ENCODE results near the gene CHRM4. TPM values are rescaled to one million over a fixed set of nuclear protein-coding genes. Genes with fewer than 3 reads are reported as not detected.
A peak's percentile ranks its signal among the peaks of the same experiment; 100 is the strongest.

The CHRM4 gene
- total RNA-seq, 3 donors from 2014 or later: 0.32 to 6.0 (median 3.1) TPM

DNA sequence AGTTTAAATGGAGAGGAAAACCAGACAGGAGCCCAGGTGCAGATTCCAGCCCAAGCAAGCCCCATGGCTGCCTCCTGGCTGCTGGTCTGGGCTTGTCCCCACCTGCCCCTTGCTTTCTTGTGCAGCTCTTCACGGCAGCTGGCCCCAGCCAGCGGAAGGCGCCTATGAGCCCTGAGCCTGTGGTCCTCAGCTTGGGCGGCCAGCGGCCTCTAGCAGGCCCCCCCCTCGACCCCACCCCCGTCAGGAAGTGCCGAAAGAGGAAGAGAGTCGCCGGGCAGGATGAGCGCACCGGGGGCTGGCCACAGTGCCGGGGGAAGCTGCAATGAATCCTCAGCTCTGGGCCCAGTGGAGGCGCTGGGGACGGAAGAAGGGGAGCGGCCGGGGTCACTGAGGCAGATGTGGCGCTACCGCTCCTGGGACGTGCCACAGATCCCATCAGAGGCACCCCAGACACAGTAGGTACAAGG is 46.4 kb downstream of the CHRM4 start:
- peaks cover 14% of the 10 kb centered on the region for H3K4me1 ChIP-seq (ENCODE audit: low read depth)
- DNase-seq (peak; percentile 32 to 77 (median 61)), ATAC-seq (no peak)
- H3K36me3 ChIP-seq (ENCODE audit: low read depth): no peaks in the 10 kb centered on the region
- intact Hi-C loops (cut with DNase I, micrococcal nuclease): no loop called here
- no peaks in the 10 kb centered on the region for H3K9me3 ChIP-seq
- H3K4me3 ChIP-seq: no peak overlapping the region
- TF ChIP-seq, protein P1, sequence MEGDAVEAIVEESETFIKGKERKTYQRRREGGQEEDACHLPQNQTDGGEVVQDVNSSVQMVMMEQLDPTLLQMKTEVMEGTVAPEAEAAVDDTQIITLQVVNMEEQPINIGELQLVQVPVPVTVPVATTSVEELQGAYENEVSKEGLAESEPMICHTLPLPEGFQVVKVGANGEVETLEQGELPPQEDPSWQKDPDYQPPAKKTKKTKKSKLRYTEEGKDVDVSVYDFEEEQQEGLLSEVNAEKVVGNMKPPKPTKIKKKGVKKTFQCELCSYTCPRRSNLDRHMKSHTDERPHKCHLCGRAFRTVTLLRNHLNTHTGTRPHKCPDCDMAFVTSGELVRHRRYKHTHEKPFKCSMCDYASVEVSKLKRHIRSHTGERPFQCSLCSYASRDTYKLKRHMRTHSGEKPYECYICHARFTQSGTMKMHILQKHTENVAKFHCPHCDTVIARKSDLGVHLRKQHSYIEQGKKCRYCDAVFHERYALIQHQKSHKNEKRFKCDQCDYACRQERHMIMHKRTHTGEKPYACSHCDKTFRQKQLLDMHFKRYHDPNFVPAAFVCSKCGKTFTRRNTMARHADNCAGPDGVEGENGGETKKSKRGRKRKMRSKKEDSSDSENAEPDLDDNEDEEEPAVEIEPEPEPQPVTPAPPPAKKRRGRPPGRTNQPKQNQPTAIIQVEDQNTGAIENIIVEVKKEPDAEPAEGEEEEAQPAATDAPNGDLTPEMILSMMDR (IDR thresholded peaks at IDR 0.05): no peak

DNA sequence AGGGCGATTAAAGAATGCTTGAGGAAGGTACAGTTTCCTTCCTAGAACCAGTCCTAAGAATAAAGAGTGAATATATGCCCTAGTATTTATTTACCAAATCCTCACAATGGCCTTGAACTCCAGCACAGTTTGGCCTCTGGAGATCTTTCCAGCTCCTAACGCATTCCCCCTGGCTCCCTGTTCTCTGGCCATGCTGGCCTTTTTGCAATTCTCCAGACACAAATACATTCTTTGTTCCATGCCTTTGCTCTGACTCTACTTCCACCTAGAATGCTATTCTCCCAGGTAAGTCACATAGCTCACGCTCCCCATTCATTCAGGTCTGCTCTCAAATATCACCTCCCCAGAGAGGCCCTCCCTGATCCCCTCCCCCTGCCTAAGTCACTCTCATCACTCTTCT is 48.1 kb downstream of the CHRM4 start:
- Histone ChIP-seq H3K4me1 (ENCODE audit: low read depth) (peaks cover 4% of the 10 kb centered on the region), H3K9me3 (no peaks in the 10 kb centered on the region), H3K36me3 (ENCODE audit: low read depth) (no peaks in the 10 kb centered on the region), H3K4me3 (no peak overlapping the region)
- no peak for DNase-seq
- no peak for ATAC-seq
- intact Hi-C loops (cut with DNase I, micrococcal nuclease): no loop called here
- TF ChIP-seq, protein P1 (IDR thresholded peaks at IDR 0.05): no peak

DNA sequence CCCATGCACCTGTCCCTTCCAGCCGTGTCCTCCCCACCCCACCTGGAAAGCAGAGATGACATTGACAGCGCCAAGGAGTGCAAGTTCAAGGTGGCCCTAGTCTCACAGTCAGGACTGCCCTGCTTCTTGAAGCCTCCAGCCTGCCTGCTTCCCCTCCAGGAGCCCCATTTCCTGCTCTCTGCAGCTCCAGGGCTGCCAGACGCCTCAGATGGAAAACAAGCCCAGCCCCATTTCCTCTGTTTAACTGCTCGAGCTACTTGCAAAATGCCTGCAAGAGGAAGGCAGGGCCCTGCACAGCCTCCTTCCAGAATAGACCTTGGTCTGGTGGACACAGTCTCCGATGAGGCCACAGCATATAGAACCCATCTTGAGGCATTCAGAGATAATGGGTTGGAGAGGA is 49.3 kb downstream of the CHRM4 start:
- no peaks in the 10 kb centered on the region for H3K4me1 ChIP-seq (ENCODE audit: low read depth)
- DNase-seq (no peak), ATAC-seq (no peak)
- TF ChIP-seq, protein P1 (IDR thresholded peaks at IDR 0.05): no peak
- H3K9me3 ChIP-seq: no peaks in the 10 kb centered on the region
- H3K36me3 ChIP-seq (ENCODE audit: low read depth): no peaks in the 10 kb centered on the region
- H3K4me3 ChIP-seq: no peak overlapping the region
- intact Hi-C loops (cut with DNase I, micrococcal nuclease): no loop called here

DNA sequence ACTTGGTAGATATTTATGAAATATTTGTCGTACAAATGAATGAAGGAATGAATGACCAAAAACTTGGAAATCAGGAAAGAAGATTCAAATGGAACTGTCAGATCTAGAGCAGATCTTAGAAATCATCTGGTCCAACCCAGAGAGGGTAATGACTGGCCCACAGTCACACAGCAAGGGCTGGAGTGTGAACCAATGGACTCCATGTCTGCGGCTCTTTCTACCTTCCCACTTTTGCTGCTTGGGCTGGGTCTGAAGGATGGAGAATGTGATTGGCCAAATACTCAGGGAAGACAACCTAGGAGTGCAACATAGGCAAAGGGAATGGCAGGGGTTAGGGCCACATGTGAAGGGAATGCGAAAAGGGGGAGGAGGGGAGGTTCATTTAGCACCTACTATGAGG is 50.1 kb downstream of the CHRM4 start:
- no peaks in the 10 kb centered on the region for H3K36me3 ChIP-seq (ENCODE audit: low read depth)
- ATAC-seq (no peak), DNase-seq (no peak)
- TF ChIP-seq, protein P1 (IDR thresholded peaks at IDR 0.05): no peak
- H3K9me3 ChIP-seq: no peaks in the 10 kb centered on the region
- no peak overlapping the region for H3K4me3 ChIP-seq
- no peaks in the 10 kb centered on the region for H3K4me1 ChIP-seq (ENCODE audit: low read depth)
- intact Hi-C loops (cut with DNase I, micrococcal nuclease): no loop called here

DNA sequence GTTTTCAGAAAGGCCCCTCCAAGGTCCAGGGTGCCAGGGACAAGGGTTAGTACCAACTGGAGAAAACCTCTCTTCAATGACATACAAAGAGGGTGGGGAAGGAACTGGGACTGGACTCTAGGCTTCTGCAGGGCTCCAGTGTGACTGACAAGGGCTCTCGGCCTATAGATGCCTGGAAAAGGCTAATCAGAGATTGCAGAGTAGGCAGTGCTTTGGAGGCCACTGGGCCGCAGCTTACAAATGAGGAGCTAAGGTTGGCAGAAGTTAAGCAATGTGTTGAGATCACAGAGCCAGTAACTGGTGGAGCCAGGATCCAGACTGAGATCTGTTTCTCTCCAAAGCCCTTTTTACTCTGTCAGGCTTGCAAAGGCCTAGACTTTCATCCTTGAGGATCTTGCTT is 51.8 kb downstream of the CHRM4 start:
- Histone ChIP-seq H3K9me3 (no peaks in the 10 kb centered on the region), H3K4me3 (no peak overlapping the region), H3K36me3 (ENCODE audit: low read depth) (no peaks in the 10 kb centered on the region), H3K4me1 (ENCODE audit: low read depth) (no peaks in the 10 kb centered on the region)
- intact Hi-C loops (cut with DNase I, micrococcal nuclease): no loop called here
- TF ChIP-seq, protein P1 (IDR thresholded peaks at IDR 0.05): no peak
- ATAC-seq (no peak), DNase-seq (no peak)

All from mucosa of descending colon (tissue), 3 donors.